ENCODE measurements around the gene DUSP23.

DUSP23 gene

GRCh38 chr1:159765806-159766205 lies 15.0 kb upstream of the DUSP23 start:
- TF ChIP-seq, protein P1, sequence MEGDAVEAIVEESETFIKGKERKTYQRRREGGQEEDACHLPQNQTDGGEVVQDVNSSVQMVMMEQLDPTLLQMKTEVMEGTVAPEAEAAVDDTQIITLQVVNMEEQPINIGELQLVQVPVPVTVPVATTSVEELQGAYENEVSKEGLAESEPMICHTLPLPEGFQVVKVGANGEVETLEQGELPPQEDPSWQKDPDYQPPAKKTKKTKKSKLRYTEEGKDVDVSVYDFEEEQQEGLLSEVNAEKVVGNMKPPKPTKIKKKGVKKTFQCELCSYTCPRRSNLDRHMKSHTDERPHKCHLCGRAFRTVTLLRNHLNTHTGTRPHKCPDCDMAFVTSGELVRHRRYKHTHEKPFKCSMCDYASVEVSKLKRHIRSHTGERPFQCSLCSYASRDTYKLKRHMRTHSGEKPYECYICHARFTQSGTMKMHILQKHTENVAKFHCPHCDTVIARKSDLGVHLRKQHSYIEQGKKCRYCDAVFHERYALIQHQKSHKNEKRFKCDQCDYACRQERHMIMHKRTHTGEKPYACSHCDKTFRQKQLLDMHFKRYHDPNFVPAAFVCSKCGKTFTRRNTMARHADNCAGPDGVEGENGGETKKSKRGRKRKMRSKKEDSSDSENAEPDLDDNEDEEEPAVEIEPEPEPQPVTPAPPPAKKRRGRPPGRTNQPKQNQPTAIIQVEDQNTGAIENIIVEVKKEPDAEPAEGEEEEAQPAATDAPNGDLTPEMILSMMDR (IDR thresholded peaks at IDR 0.05; ENCODE audit: control insufficient read depth, insufficient read depth, low read depth, low read length, missing control alignments) = no peak
- no peak for DNase-seq (ENCODE audit: low read depth)
- no peak overlapping the region for H3K4me3 ChIP-seq (ENCODE audit: control insufficient read depth, low read depth, low read length)

GRCh38 chr1:159771127-159771895 lies 9.5 kb upstream of the DUSP23 start:
- DNase-seq (ENCODE audit: low read depth) = no peak
- TF ChIP-seq, protein P1 (IDR thresholded peaks at IDR 0.05; ENCODE audit: control insufficient read depth, insufficient read depth, low read depth, low read length, missing control alignments) = no peak
- H3K4me3 ChIP-seq (ENCODE audit: control insufficient read depth, low read depth, low read length) = no peak overlapping the region

- H3K4me3 ChIP-seq (ENCODE audit: control insufficient read depth, low read depth, low read length) = no peak overlapping the region
- TF ChIP-seq, protein P1 (IDR thresholded peaks at IDR 0.05; ENCODE audit: control insufficient read depth, insufficient read depth, low read depth, low read length, missing control alignments) = no peak
- DNase-seq (ENCODE audit: low read depth) = no peak
Measured at GRCh38 chr1:159774465-159774864, 6.3 kb upstream of the DUSP23 start.

- TF ChIP-seq, protein P1 (IDR thresholded peaks at IDR 0.05; ENCODE audit: control insufficient read depth, insufficient read depth, low read depth, low read length, missing control alignments) = no peak
- no peak for DNase-seq (ENCODE audit: low read depth)
- H3K4me3 ChIP-seq (ENCODE audit: control insufficient read depth, low read depth, low read length) = no peak overlapping the region
Measured at GRCh38 chr1:159775716-159776115, 5.0 kb upstream of the DUSP23 start.

DNA sequence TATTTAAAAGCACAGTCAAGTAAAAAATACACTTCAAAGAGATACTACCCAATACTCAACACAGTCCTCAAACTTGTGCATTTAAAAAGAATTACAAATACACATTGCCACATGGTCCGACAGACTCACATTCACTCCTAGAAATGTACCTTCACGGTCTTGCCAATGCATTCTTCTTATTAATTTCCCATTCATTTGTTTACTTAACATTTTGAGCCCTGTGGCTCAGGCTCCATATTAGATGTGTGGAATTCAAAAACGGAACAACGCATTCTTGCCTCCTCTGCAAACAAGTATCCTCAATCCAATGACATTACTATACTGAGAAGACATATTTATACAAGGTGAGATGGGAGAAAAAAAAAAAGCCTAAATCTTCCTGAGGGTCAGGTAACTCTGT lies 2.5 kb upstream of the DUSP23 start:
- H3K4me3 ChIP-seq (ENCODE audit: control insufficient read depth, low read depth, low read length) = no peak overlapping the region
- no peak for DNase-seq (ENCODE audit: low read depth)
- TF ChIP-seq, protein P1 (IDR thresholded peaks at IDR 0.05; ENCODE audit: control insufficient read depth, insufficient read depth, low read depth, low read length, missing control alignments) = no peak

DNA sequence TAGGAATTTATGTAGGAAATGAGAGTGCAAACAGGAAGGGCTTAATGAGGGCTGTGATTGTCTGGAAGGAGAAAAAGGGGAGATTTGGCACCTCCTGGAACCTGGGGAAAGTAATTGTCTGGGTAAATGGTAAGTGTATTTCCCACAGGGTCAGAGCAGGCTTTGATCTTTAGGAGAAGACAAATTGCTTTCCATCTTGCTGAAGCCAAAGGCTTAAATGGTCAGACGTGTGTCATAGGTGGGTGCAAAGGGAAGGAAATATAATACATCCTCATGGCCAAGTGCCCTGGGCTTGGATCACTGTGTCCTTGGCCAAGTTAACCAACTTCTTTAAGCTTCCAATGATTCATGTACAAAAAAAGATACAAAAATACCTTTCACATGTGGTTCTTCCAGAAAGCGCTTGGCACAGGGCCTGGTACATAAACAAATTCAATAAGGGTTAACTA lies 1.3 kb upstream of the DUSP23 start:
- H3K4me3 ChIP-seq (ENCODE audit: control insufficient read depth, low read depth, low read length) = no peak overlapping the region
- no peak for DNase-seq (ENCODE audit: low read depth)
- TF ChIP-seq, protein P1 (IDR thresholded peaks at IDR 0.05; ENCODE audit: control insufficient read depth, insufficient read depth, low read depth, low read length, missing control alignments) = no peak
